ENCODE results near the gene POP4. TPM values are rescaled to one million over a fixed set of nuclear protein-coding genes. Genes with fewer than 3 reads are reported as not detected.

The POP4 gene
- total RNA-seq, 2 experiments from 2014 or later: 86.8 to 94.4 TPM

GRCh38 chr19:29628661-29629385 lies 22.7 kb downstream of the POP4 start:
- DNase-seq: no peak
- Mint-ChIP-seq H3K27me3 (peaks cover 3% of the 10 kb centered on the region), H3K4me1 (peaks cover 29% of the 10 kb centered on the region), H3K36me3 (ENCODE audit: low read depth) (no peaks in the 10 kb centered on the region), H3K27ac (no peak overlapping the region), H3K4me3 (no peak overlapping the region), H3K9me3 (no peaks in the 10 kb centered on the region)
- CTCF ChIA-PET: no interaction called here
- POLR2A ChIA-PET: no interaction called here

- DNase-seq: no peak
- H3K27ac Mint-ChIP-seq: no peak overlapping the region
- ChIA-PET POLR2A (interaction anchor here (0.6 kb wide), 1 partner anchor 384 kb away, joined by 3 read pairs; no protein-coding TSS in a partner anchor), CTCF (no interaction called here)
- H3K9me3 Mint-ChIP-seq: no peaks in the 10 kb centered on the region
- H3K36me3 Mint-ChIP-seq (ENCODE audit: low read depth): no peaks in the 10 kb centered on the region
- peaks cover 18% of the 10 kb centered on the region for H3K4me1 Mint-ChIP-seq
- H3K4me3 Mint-ChIP-seq: no peak overlapping the region
- H3K27me3 Mint-ChIP-seq: peaks cover 3% of the 10 kb centered on the region
Observed at GRCh38 chr19:29629836-29630534, 23.9 kb downstream of the POP4 start.

GRCh38 chr19:29630655-29631054 lies 24.6 kb downstream of the POP4 start:
- Mint-ChIP-seq H3K27me3 (peaks cover 3% of the 10 kb centered on the region), H3K9me3 (no peaks in the 10 kb centered on the region), H3K36me3 (ENCODE audit: low read depth) (no peaks in the 10 kb centered on the region), H3K4me3 (no peak overlapping the region), H3K4me1 (peaks cover 12% of the 10 kb centered on the region), H3K27ac (no peak overlapping the region)
- ChIA-PET POLR2A (no interaction called here), CTCF (interaction anchor here (1.4 kb wide), 1 partner anchor 20 kb away, joined by 4 read pairs; no protein-coding TSS in a partner anchor)
- no peak for DNase-seq

- Mint-ChIP-seq H3K36me3 (ENCODE audit: low read depth) (no peaks in the 10 kb centered on the region), H3K27ac (no peak overlapping the region), H3K4me1 (peaks cover 10% of the 10 kb centered on the region), H3K9me3 (no peaks in the 10 kb centered on the region), H3K4me3 (no peak overlapping the region), H3K27me3 (peaks cover 3% of the 10 kb centered on the region)
- no peak for DNase-seq
- ChIA-PET CTCF (interaction anchor here (0.8 to 1.4 kb wide), 2 partner anchors 10 to 21 kb away, joined by 3 to 4 read pairs; no protein-coding TSS in a partner anchor), POLR2A (no interaction called here)
Observed at GRCh38 chr19:29631450-29631849, 25.4 kb downstream of the POP4 start.

GRCh38 chr19:29634002-29634401 lies 27.9 kb downstream of the POP4 start:
- Mint-ChIP-seq H3K9me3 (no peaks in the 10 kb centered on the region), H3K27me3 (peaks cover 3% of the 10 kb centered on the region), H3K4me3 (no peak overlapping the region), H3K4me1 (no peaks in the 10 kb centered on the region), H3K27ac (no peak overlapping the region), H3K36me3 (ENCODE audit: low read depth) (no peaks in the 10 kb centered on the region)
- ChIA-PET POLR2A (interaction anchor here (0.9 to 2.4 kb wide), 4 partner anchors 10 to 81 kb away, joined by 3 to 14 read pairs (median 3); partner anchors contain the start of gene C19orf12), CTCF (interaction anchor here (0.9 to 2.0 kb wide), 3 partner anchors 9 to 56 kb away, joined by 3 to 6 read pairs (median 6); partner anchors contain the start of gene PLEKHF1)
- DNase-seq: no peak

- H3K27ac Mint-ChIP-seq: no peak overlapping the region
- no peak overlapping the region for H3K4me3 Mint-ChIP-seq
- peaks cover 3% of the 10 kb centered on the region for H3K27me3 Mint-ChIP-seq
- H3K9me3 Mint-ChIP-seq: no peaks in the 10 kb centered on the region
- H3K4me1 Mint-ChIP-seq: no peaks in the 10 kb centered on the region
- ChIA-PET POLR2A (interaction anchor here (0.9 to 2.4 kb wide), 4 partner anchors 10 to 80 kb away, joined by 3 to 14 read pairs (median 3); partner anchors contain the start of gene C19orf12), CTCF (interaction anchor here (0.9 to 2.0 kb wide), 3 partner anchors 10 to 56 kb away, joined by 3 to 6 read pairs (median 6); partner anchors contain the start of gene PLEKHF1)
- no peak for DNase-seq
- no peaks in the 10 kb centered on the region for H3K36me3 Mint-ChIP-seq (ENCODE audit: low read depth)
Observed at GRCh38 chr19:29634423-29635130, 28.5 kb downstream of the POP4 start.

- Mint-ChIP-seq H3K9me3 (no peaks in the 10 kb centered on the region), H3K4me3 (no peak overlapping the region), H3K27me3 (peaks cover 4% of the 10 kb centered on the region), H3K27ac (no peak overlapping the region), H3K36me3 (ENCODE audit: low read depth) (no peaks in the 10 kb centered on the region), H3K4me1 (no peaks in the 10 kb centered on the region)
- POLR2A ChIA-PET: no interaction called here
- DNase-seq: no peak
- CTCF ChIA-PET: no interaction called here
Observed at GRCh38 chr19:29635963-29636362, 29.9 kb downstream of the POP4 start.

- Mint-ChIP-seq H3K27me3 (peaks cover 7% of the 10 kb centered on the region), H3K27ac (no peak overlapping the region), H3K4me1 (no peaks in the 10 kb centered on the region), H3K36me3 (ENCODE audit: low read depth) (no peaks in the 10 kb centered on the region), H3K9me3 (no peaks in the 10 kb centered on the region), H3K4me3 (no peak overlapping the region)
- POLR2A ChIA-PET: no interaction called here
- CTCF ChIA-PET: interaction anchor here (1.3 kb wide), 1 partner anchor 27 kb away, joined by 4 read pairs; no protein-coding TSS in a partner anchor
- no peak for DNase-seq
Observed at GRCh38 chr19:29636553-29637360, 30.7 kb downstream of the POP4 start.

- no peak for DNase-seq
- ChIA-PET CTCF (no interaction called here), POLR2A (interaction anchor here (1.1 kb wide), 1 partner anchor 33 kb away, joined by 4 read pairs; the partner anchor contains the start of gene POP4)
- no peaks in the 10 kb centered on the region for H3K9me3 Mint-ChIP-seq
- H3K27me3 Mint-ChIP-seq: peaks cover 7% of the 10 kb centered on the region
- H3K4me3 Mint-ChIP-seq: no peak overlapping the region
- no peak overlapping the region for H3K27ac Mint-ChIP-seq
- H3K36me3 Mint-ChIP-seq (ENCODE audit: low read depth): no peaks in the 10 kb centered on the region
- H3K4me1 Mint-ChIP-seq: no peaks in the 10 kb centered on the region
Observed at GRCh38 chr19:29639086-29639485, 33.0 kb downstream of the POP4 start.

- Mint-ChIP-seq H3K27ac (no peak overlapping the region), H3K36me3 (ENCODE audit: low read depth) (no peaks in the 10 kb centered on the region), H3K9me3 (no peaks in the 10 kb centered on the region), H3K27me3 (peaks cover 7% of the 10 kb centered on the region), H3K4me1 (peaks cover 4% of the 10 kb centered on the region), H3K4me3 (no peak overlapping the region)
- POLR2A ChIA-PET: no interaction called here
- CTCF ChIA-PET: no interaction called here
- DNase-seq: no peak
Observed at GRCh38 chr19:29640231-29640630, 34.1 kb downstream of the POP4 start.

GRCh38 chr19:29641597-29641996 lies 35.5 kb downstream of the POP4 start:
- Mint-ChIP-seq H3K4me3 (no peak overlapping the region), H3K9me3 (no peaks in the 10 kb centered on the region), H3K27me3 (peaks cover 7% of the 10 kb centered on the region), H3K36me3 (ENCODE audit: low read depth) (no peaks in the 10 kb centered on the region), H3K4me1 (peaks cover 16% of the 10 kb centered on the region), H3K27ac (no peak overlapping the region)
- POLR2A ChIA-PET: no interaction called here
- CTCF ChIA-PET: interaction anchor here (0.6 to 1.6 kb wide), 3 partner anchors 10 to 30 kb away, joined by 3 to 7 read pairs (median 4); partner anchors contain the start of gene PLEKHF1
- no peak for DNase-seq

- no peaks in the 10 kb centered on the region for H3K9me3 Mint-ChIP-seq
- H3K4me1 Mint-ChIP-seq: peaks cover 18% of the 10 kb centered on the region
- CTCF ChIA-PET: interaction anchor here (0.8 kb wide), 1 partner anchor 24 kb away, joined by 4 read pairs; no protein-coding TSS in a partner anchor
- DNase-seq: no peak
- no peak overlapping the region for H3K4me3 Mint-ChIP-seq
- no peaks in the 10 kb centered on the region for H3K36me3 Mint-ChIP-seq (ENCODE audit: low read depth)
- H3K27ac Mint-ChIP-seq: no peak overlapping the region
- POLR2A ChIA-PET: no interaction called here
- H3K27me3 Mint-ChIP-seq: peaks cover 7% of the 10 kb centered on the region
Observed at GRCh38 chr19:29643361-29643935, 37.4 kb downstream of the POP4 start.
